Measurements from ENCODE around the gene MCC.

The MCC gene

GRCh38 chr5:113063927-113064326 lies 424.3 kb downstream of the MCC start:
- Histone ChIP-seq H3K4me3 (ENCODE audit: low read depth, low read length) (no peak overlapping the region), H3K4me1 (ENCODE audit: control insufficient read depth, insufficient read depth, low read length) (no peaks in the 10 kb centered on the region; the same call in 1 of the 2 replicates), H3K27ac (ENCODE audit: extremely low read depth, low read depth, low read length) (no peak overlapping the region), H3K36me3 (ENCODE audit: control insufficient read depth in 2 of 2, insufficient read depth in 1 of 2, low read length in 2 of 2) (peaks cover 0 to 65% of the 10 kb centered on the region in 2 experiments; a peak in 1 of 3 replicates), H3K9me3 (ENCODE audit: control insufficient read depth, insufficient read depth, low read depth, low read length) (no peaks in the 10 kb centered on the region)
- ChIA-PET CTCF (interaction anchor here (0.7 kb wide), 1 partner anchor 270 kb away, joined by 3 read pairs; no protein-coding TSS in a partner anchor), POLR2A (no interaction called here)
- TF ChIP-seq, protein P1, sequence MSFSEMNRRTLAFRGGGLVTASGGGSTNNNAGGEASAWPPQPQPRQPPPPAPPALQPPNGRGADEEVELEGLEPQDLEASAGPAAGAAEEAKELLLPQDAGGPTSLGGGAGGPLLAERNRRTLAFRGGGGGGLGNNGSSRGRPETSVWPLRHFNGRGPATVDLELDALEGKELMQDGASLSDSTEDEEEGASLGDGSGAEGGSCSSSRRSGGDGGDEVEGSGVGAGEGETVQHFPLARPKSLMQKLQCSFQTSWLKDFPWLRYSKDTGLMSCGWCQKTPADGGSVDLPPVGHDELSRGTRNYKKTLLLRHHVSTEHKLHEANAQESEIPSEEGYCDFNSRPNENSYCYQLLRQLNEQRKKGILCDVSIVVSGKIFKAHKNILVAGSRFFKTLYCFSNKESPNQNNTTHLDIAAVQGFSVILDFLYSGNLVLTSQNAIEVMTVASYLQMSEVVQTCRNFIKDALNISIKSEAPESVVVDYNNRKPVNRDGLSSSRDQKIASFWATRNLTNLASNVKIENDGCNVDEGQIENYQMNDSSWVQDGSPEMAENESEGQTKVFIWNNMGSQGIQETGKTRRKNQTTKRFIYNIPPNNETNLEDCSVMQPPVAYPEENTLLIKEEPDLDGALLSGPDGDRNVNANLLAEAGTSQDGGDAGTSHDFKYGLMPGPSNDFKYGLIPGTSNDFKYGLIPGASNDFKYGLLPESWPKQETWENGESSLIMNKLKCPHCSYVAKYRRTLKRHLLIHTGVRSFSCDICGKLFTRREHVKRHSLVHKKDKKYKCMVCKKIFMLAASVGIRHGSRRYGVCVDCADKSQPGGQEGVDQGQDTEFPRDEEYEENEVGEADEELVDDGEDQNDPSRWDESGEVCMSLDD (tag by site-specific recombination; IDR thresholded peaks at IDR 0.05), result no peak
- TF ChIP-seq ZNF707 (tag by site-specific recombination; IDR thresholded peaks at IDR 0.05), result no peak
- TF ChIP-seq ZNF423 (tag by site-specific recombination; IDR thresholded peaks at IDR 0.05), result no peak
- no peak for TF ChIP-seq ZNF747 (tag by site-specific recombination; IDR thresholded peaks at IDR 0.05)
- TF ChIP-seq ZNF792 (tag by site-specific recombination; IDR thresholded peaks at IDR 0.05), result no peak

DNA sequence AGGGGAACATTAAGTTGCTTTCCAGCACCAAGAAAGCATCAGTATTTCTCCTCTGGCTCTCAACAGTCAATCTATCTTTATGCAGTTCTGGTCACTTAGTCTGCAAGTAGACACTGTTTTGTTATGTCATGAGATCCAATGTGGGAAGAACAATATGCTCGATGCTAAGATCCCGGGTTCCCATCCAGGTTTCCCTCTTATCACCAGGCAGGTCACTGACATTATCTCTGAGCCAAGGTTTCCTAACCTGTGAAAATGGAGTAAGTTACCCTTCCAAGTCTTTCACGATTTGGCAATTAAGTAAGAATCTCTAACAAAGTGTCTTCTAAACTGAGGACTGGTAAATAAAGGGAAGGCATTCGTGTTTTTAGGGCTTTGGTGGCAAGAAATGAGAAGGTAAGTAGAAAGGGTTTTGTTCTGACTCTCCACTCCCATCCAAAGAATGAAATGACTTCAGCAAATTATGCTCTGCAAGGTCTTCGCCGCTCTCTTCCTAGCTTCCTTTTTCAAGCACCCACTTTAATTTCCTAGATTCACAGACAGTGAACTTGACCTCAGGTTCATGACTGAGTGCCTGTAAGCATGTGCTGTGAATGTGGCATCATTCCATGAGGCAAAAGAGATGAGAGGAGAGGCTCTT lies 425.3 kb downstream of the MCC start:
- Histone ChIP-seq H3K4me1 (ENCODE audit: control insufficient read depth, insufficient read depth, low read length) (no peaks in the 10 kb centered on the region; the same call in 1 of the 2 replicates), H3K36me3 (ENCODE audit: control insufficient read depth in 2 of 2, insufficient read depth in 1 of 2, low read length in 2 of 2) (peaks cover 0 to 63% of the 10 kb centered on the region in 2 experiments; a peak in 1 of 3 replicates), H3K4me3 (ENCODE audit: low read depth, low read length) (no peak overlapping the region), H3K9me3 (ENCODE audit: control insufficient read depth, insufficient read depth, low read depth, low read length) (no peaks in the 10 kb centered on the region), H3K27ac (ENCODE audit: extremely low read depth, low read depth, low read length) (no peak overlapping the region)
- TF ChIP-seq, protein P2, sequence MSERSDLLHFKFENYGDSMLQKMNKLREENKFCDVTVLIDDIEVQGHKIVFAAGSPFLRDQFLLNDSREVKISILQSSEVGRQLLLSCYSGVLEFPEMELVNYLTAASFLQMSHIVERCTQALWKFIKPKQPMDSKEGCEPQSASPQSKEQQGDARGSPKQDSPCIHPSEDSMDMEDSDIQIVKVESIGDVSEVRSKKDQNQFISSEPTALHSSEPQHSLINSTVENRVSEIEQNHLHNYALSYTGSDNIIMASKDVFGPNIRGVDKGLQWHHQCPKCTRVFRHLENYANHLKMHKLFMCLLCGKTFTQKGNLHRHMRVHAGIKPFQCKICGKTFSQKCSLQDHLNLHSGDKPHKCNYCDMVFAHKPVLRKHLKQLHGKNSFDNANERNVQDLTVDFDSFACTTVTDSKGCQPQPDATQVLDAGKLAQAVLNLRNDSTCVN (tag by site-specific recombination; optimal IDR thresholded peaks at IDR 0.05), result no peak
- no peak for TF ChIP-seq ZNF548 (tag by site-specific recombination; IDR thresholded peaks at IDR 0.05)
- no peak for TF ChIP-seq ZNF585B (tag by site-specific recombination; IDR thresholded peaks at IDR 0.05)
- no peak for TF ChIP-seq ZNF623 (tag by site-specific recombination; IDR thresholded peaks at IDR 0.05)
- no peak for TF ChIP-seq SP2 (tag by site-specific recombination; IDR thresholded peaks at IDR 0.05)
- POLR2A ChIA-PET, result no interaction called here
- CTCF ChIA-PET, result no interaction called here

DNA sequence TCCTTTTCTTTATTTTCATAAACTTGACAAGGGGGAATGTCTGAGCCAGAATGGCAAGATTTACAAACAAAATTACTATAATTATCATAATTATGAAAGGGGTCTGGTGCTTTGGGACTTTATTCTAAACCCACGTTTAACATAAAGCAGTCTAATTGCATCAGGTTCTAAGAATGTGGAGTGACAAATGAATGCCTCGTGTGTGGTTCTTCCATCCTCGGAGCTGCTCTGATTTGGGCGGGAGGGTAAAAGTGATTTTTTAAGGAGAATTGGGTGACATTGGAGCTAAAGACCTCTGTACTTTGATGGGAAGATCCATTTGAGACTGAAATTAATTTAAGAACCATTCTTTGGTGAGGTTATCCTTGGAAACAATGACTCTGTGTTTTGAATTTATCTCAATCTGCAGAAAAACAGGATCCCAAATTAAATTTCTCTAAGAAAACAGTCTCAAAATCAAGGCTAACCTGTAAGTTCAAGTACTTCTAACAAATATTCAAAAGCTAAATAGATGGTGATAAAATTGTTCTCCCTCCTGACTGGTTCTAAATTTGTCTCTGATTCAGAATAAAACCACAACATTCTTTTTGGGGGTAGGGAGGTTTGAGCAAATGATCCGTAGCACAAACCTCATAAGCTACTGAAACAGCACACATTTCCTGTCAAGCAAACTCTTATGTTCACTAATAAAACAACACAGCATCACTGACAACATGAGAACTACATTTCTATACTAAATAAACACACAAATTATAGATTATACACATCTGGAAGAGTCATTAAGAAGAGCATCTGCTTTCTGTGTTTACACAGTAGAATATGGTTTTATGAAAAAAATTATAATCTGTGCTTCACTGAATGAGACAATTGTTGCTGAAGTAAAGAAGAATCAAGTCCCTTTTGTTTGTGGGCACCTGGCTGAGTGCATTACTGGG lies 426.1 kb downstream of the MCC start:
- Histone ChIP-seq H3K4me3 (ENCODE audit: low read depth, low read length) (no peak overlapping the region), H3K4me1 (ENCODE audit: control insufficient read depth, insufficient read depth, low read length) (no peaks in the 10 kb centered on the region; the same call in 1 of the 2 replicates), H3K36me3 (ENCODE audit: control insufficient read depth in 2 of 2, insufficient read depth in 1 of 2, low read length in 2 of 2) (peaks cover 0 to 56% of the 10 kb centered on the region in 2 experiments; a peak in 1 of 3 replicates), H3K9me3 (ENCODE audit: control insufficient read depth, insufficient read depth, low read depth, low read length) (no peaks in the 10 kb centered on the region), H3K27ac (ENCODE audit: extremely low read depth, low read depth, low read length) (no peak overlapping the region)
- POLR2A ChIA-PET, result no interaction called here
- CTCF ChIA-PET, result interaction anchor here (0.8 kb wide), 1 partner anchor 64 kb away, joined by 3 read pairs; no protein-coding TSS in a partner anchor
- TF ChIP-seq ATF2 (tag by site-specific recombination; IDR thresholded peaks at IDR 0.05; ENCODE audit: low read depth), result no peak
- no peak for TF ChIP-seq ZNF837 (tag by site-specific recombination; IDR thresholded peaks at IDR 0.05)
- no peak for TF ChIP-seq ZNF24 (tag by site-specific recombination; IDR thresholded peaks at IDR 0.05)
- TF ChIP-seq ZFP37 (tag by site-specific recombination; IDR thresholded peaks at IDR 0.05), result no peak
- TF ChIP-seq ZNF529 (tag by site-specific recombination; IDR thresholded peaks at IDR 0.05; ENCODE audit: insufficient replicate concordance), result no peak
- TF ChIP-seq ZNF571 (tag by site-specific recombination; IDR thresholded peaks at IDR 0.05), result no peak
- no peak for TF ChIP-seq ZNF211 (tag by site-specific recombination; IDR thresholded peaks at IDR 0.05; ENCODE audit: low read depth)
- no peak for TF ChIP-seq ZNF302 (tag by site-specific recombination; IDR thresholded peaks at IDR 0.05; ENCODE audit: low read depth)
- TF ChIP-seq ZEB2 (tag by site-specific recombination; IDR thresholded peaks at IDR 0.05), result no peak
- TF ChIP-seq ZNF610 (tag by site-specific recombination; IDR thresholded peaks at IDR 0.05; ENCODE audit: borderline replicate concordance), result no peak
- TF ChIP-seq ZNF248 (tag by site-specific recombination; IDR thresholded peaks at IDR 0.05), result no peak
- TF ChIP-seq KLF8 (tag by site-specific recombination; IDR thresholded peaks at IDR 0.05), result no peak
- TF ChIP-seq ZNF221 (tag by site-specific recombination; IDR thresholded peaks at IDR 0.05; ENCODE audit: borderline replicate concordance), result no peak
- no peak for TF ChIP-seq OVOL3 (tag by site-specific recombination; IDR thresholded peaks at IDR 0.05)
